NCI-H345 treated with DMSO at 0.1 percent for 48 hours (cell line): ENCODE results near the gene OSCP1.
A peak's percentile ranks its signal among the peaks of the same experiment; 100 is the strongest.

Experiments used
- DNase-seq: peaks from one replicate; lab custom pipeline; 2025; ENCODE audit not compliant: unreplicated experiment; lab: John Stamatoyannopoulos, UW

OSCP1 gene

DNA sequence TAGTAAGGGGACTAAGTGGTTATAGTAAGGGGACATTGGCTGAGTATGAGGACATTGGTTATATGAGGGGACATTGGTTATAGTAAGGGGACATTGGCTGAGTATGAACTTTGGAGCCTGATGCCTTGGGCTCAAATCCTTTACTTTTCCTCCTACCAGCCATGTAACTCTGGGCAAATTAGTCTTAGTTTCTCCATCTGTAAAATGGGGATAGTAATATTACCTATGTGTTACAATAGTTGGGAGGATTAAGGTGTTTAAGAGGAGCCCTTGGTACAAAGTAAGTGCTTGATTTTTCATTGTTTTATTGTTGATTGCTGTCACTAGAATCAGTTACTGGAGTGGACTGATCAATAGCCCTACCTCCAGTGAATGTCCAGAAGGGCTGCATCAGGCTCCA is 2.8 kb downstream of the OSCP1 start:
- no peak for DNase-seq

GRCh38 chr1:36446746-36447145 is 3.5 kb downstream of the OSCP1 start:
- no peak for DNase-seq

- no peak for DNase-seq
Observed at GRCh38 chr1:36446271-36446670, 4.0 kb downstream of the OSCP1 start.

DNA sequence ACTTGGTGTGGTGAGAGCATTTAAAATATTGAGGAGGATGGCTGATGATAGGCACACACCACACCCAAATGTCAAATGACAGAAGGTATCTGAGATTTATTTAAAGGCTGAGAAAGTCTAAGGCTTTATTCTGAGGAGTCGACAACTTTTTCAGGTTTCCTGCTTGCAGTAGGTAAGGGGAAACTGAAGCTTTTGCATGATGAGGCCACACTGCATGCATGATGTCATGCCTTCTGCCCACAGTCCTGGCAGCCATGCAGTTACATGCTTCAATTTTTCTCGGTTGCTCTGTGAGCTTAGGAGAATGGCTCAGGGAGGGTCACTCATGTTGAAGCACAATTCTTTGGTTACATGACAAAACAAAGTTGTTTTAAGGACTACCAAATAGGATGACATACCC is 7.0 kb downstream of the OSCP1 start:
- DNase-seq = no peak

GRCh38 chr1:36442337-36442736 is 7.9 kb downstream of the OSCP1 start:
- no peak for DNase-seq

DNA sequence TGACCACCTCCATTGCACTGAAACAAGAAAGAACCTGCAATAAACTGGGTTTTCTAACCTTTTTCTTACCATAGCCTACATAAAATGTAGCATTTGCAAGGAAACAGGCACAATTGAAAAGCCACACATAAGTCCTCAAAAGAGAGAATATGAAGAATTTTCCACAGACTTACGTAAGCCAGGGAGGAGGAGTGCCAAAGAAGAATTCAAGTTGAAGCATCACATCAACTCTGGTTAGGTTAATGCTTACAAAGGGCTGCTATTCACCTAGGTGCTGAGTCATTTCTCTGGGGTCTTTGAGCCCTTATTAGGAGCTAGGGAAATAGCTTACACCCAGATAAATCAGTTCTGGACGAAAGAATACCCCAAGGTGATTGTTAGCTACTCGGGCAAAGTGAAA is 9.6 kb downstream of the OSCP1 start:
- no peak for DNase-seq

DNA sequence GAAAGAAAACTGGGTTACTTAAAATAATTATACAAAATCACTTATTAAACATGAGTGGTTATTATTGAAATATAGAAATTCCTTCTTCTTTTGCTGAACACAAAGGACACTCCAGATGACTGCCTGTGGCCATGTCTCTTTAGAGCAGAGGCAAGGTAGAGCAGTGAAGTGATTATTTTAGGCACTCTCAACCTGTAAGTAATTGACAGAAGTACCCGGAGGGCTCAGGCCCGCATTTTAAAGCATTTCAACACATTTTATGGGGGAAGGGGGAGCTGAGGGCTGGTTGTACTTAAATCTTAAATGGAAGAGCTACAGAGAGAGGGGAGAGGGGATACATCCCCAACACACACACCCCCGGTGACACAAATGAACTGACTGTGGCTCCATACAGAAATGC is 10.2 kb downstream of the OSCP1 start:
- no peak for DNase-seq

- no peak for DNase-seq
Observed at GRCh38 chr1:36438715-36439114, 11.5 kb downstream of the OSCP1 start.

GRCh38 chr1:36436821-36437220 is 13.4 kb downstream of the OSCP1 start:
- no peak for DNase-seq

DNA sequence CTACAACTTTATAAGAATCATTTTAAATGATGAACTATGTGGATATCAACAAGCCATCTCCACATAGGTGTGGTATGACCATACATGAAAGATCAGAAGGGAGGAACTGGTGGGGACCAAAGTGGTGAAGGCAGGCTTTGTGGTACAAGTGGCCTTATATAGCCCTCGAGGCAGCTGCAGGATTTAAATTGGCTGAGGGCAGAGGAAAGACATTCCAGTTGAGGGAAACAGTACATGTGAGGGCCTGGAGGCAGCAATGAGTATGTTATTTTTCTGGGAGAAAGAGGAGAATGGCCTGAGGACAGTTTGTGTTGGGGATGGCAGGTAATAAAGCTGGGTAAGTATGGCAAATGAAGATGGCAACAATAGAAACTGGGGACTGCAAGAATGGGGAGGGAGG is 17.1 kb downstream of the OSCP1 start:
- no peak for DNase-seq

- no peak for DNase-seq
Observed at GRCh38 chr1:36432616-36433015, 17.6 kb downstream of the OSCP1 start.

DNA sequence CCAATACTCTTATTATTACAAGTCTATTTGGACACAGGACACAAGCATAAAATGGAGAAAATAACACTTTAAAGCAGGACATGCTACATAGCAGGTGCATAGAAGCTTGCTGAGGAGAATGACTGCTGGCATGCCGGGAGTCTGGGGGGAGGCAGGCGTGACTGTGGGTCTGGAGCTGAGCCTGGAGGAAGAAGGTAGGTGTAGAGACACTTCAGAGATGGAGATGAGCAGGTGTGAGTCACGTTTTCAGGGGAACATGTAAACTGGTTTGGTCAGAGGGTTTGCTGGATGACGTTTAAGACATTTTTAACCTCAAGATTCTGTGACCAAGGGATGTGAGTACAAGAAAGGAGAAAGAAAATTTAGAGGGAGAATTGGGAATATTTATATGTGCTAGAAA is 24.5 kb downstream of the OSCP1 start:
- DNase-seq = no peak

DNA sequence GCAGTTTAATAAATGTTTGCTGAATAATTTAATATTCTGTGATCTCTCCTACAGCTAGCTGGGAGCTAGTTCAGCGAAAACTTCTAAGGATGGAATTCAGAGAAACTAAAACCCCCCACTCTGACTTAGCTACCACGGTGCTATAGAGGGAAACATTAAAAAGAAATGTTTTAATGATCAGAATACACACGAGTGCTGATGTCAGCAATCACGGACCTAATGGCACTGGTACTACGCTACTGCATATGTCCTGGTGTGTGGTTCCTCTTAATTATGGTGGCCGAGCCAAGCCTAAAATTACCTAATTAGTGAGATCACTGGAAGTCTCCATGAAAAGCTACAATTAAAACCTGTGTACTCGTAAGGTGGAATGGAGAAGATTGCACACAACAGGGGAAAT is 28.6 kb downstream of the OSCP1 start:
- DNase-seq = no peak

DNA sequence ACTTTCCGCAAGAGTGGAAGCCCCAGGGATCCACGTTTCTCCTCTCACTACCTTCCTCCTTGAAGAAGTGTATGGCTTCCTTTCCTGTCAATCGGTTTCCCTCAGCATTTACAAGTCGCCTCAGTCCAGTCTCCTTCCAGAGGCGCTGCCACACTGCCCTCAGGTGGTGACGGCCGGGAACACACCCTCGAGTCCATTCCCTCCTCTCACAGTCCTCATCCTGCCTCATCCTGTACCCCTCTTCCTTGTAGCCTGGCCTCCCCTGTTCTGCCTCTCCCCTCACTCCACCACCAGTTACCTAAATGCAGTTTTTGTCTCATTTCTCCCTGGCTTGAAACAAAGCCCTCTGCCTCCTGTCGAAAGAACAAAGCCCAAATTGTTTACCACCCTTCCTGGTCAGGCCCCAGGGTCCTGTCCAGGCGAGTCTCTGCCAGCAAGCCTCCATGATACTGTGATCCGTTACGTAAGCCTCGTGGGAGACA is 29.4 kb downstream of the OSCP1 start:
- DNase-seq = peak; percentile 26

GRCh38 chr1:36420409-36420808 is 29.8 kb downstream of the OSCP1 start:
- DNase-seq = no peak

DNA sequence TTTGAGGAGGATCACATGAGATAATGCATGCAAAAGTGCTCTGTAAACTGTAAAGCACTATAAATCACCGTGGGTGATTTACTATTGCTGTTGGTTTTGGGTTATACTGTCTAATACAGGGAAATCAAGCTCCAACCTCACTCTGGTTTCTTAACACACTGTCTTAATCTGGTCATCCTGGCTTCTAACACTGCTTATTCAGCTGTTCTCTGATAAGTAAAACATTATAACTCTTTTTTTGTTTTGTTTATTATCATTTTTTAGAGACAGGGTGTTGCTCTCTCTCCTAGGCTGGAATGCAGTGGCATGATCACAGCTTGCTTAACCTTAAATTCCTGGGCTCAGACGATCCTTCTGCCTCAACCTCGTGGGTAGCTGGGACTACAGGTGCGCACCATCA is 30.7 kb downstream of the OSCP1 start:
- no peak for DNase-seq

DNA sequence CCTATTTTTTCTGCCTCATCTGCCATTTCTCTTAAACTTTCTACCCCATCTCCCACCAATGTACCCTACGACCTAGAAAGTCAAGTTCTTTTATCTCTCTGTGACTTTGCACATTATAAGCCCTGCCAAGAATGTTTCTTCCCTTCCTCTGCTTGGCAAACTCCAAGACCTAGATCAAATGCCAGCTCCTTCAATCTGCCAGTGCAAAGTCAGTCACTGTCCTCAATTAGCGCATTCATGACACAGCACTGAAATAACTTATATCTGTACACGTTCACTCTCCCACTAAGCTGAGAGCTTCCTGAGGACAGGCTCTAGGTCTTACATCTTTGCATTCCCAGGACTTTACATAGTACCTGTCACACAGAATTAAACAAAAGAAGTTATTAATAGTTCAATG is 31.1 kb downstream of the OSCP1 start:
- no peak for DNase-seq

DNA sequence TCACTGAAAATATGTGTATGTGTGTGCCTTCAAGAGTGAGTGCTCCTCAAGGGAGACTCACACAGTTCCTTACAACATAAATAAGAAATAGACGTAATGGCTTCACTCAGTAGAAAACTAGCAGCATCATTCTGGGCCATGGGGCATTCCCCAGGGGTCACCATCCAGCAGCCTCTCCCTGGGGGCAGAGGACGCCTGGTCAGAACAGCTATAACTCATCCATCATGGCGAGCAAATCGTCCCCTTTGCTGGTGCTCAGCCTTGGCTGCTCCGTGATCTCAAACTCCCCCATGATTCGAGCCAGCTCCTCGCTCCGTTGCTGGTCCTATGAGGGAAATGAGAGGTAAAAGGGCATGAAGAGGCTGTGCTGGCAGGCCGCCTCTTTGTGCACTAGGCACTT is 32.3 kb downstream of the OSCP1 start:
- no peak for DNase-seq

- DNase-seq = no peak
Observed at GRCh38 chr1:36415661-36416326, 34.5 kb downstream of the OSCP1 start.

- no peak for DNase-seq
Observed at GRCh38 chr1:36414384-36414783, 35.9 kb downstream of the OSCP1 start.

GRCh38 chr1:36411674-36412648 is 38.3 kb downstream of the OSCP1 start:
- DNase-seq = no peak

GRCh38 chr1:36408479-36408878 is 41.8 kb downstream of the OSCP1 start:
- no peak for DNase-seq
